IMR-90 (cell line): ENCODE measurements around the gene TNFRSF4.

ENCODE experiments used
- CEBPB ChIP-seq: IDR thresholded peaks from 2 replicates; pipeline ENCODE4 v1.6.1; 2012; ENCODE audit warnings: low read depth, low read length, improper control_type of control experiment
- CHD1 ChIP-seq: IDR thresholded peaks from 2 replicates; pipeline ENCODE4 v1.6.1; 2012; ENCODE audit warnings: low read depth, low read length, improper control_type of control experiment
- FOS ChIP-seq: fragments of 150-350 bp; IDR thresholded peaks from 2 replicates; pipeline ENCODE4 v1.6.1; 2016; ENCODE audit warnings: low read depth, low read length
- MAFK ChIP-seq: IDR thresholded peaks from 2 replicates; pipeline ENCODE4 v1.6.1; 2012; ENCODE audit warnings: low read depth, low read length, improper control_type of control experiment
- MAZ ChIP-seq: IDR thresholded peaks from 2 replicates; pipeline ENCODE4 v1.6.1; 2012; ENCODE audit warnings: low read depth, mild to moderate bottlenecking, low read length, improper control_type of control experiment, moderate library complexity, borderline replicate concordance
- MXI1 ChIP-seq: IDR thresholded peaks from 2 replicates; pipeline ENCODE4 v1.6.1; 2012; ENCODE audit warnings: low read depth, mild to moderate bottlenecking, low read length, moderate library complexity, borderline replicate concordance
- POLR2A ChIP-seq: IDR thresholded peaks from 2 replicates; pipeline ENCODE4 v1.6.1; 2012; ENCODE audit warnings: mild to moderate bottlenecking, low read depth, low read length
- RAD21 ChIP-seq: IDR thresholded peaks from 2 replicates; pipeline ENCODE4 v1.6.1; 2012; ENCODE audit warnings: low read length, improper control_type of control experiment
- RCOR1 ChIP-seq: IDR thresholded peaks from 2 replicates; pipeline ENCODE4 v1.6.1; 2012; ENCODE audit warnings: mild to moderate bottlenecking, low read length, improper control_type of control experiment; ENCODE audit not compliant: insufficient replicate concordance
- RFX5 ChIP-seq: IDR thresholded peaks from 2 replicates; pipeline ENCODE4 v1.8.0; 2012; ENCODE audit warnings: low read depth, mild to moderate bottlenecking, low read length, moderate library complexity
- SMC3 ChIP-seq: fragments of 150-350 bp; IDR thresholded peaks from 2 replicates; pipeline ENCODE4 v1.6.1; 2016; ENCODE audit warnings: low read depth, mild to moderate bottlenecking, antibody characterized with exemption, low read length, moderate library complexity
- TF ChIP-seq, protein P1 (sequence below): conservative IDR thresholded peaks from 2 replicates; pipeline ENCODE4 v1.5.1; 2012; ENCODE audit warnings: mild to moderate bottlenecking, low read depth, low read length, improper control_type of control experiment
- TF ChIP-seq, protein P2 (sequence below): fragments of 150-350 bp; IDR thresholded peaks from 2 replicates; pipeline ENCODE4 v1.6.1; 2016; ENCODE audit warnings: low read depth, mild to moderate bottlenecking, low read length, moderate library complexity, borderline replicate concordance

DNA sequence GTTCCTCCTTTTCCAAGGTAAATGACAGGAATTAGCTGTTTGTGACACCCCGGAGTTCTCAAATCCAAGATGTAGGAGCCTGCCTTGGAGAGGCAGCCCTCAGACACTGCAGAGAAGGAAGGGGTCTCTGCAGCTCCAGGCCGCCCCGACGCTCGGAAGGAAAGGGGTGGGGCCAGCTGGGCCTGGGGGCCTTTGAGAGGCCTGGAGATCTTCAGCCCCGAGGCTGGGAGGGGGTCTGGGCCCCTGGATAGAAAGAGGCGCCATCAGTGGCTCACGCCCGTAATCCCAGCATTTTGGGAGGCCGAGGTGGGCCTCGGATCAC, 6.4 kb downstream of the TNFRSF4 start:
- TF ChIP-seq, protein P1, sequence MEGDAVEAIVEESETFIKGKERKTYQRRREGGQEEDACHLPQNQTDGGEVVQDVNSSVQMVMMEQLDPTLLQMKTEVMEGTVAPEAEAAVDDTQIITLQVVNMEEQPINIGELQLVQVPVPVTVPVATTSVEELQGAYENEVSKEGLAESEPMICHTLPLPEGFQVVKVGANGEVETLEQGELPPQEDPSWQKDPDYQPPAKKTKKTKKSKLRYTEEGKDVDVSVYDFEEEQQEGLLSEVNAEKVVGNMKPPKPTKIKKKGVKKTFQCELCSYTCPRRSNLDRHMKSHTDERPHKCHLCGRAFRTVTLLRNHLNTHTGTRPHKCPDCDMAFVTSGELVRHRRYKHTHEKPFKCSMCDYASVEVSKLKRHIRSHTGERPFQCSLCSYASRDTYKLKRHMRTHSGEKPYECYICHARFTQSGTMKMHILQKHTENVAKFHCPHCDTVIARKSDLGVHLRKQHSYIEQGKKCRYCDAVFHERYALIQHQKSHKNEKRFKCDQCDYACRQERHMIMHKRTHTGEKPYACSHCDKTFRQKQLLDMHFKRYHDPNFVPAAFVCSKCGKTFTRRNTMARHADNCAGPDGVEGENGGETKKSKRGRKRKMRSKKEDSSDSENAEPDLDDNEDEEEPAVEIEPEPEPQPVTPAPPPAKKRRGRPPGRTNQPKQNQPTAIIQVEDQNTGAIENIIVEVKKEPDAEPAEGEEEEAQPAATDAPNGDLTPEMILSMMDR, result no peak
- TF ChIP-seq RAD21 (no peak), POLR2A (no peak), MAZ (no peak), RCOR1 (no peak), MAFK (no peak), MXI1 (no peak), SMC3 (no peak), RFX5 (no peak), FOS (no peak), CHD1 (no peak), CEBPB (no peak)
- TF ChIP-seq, protein P2, sequence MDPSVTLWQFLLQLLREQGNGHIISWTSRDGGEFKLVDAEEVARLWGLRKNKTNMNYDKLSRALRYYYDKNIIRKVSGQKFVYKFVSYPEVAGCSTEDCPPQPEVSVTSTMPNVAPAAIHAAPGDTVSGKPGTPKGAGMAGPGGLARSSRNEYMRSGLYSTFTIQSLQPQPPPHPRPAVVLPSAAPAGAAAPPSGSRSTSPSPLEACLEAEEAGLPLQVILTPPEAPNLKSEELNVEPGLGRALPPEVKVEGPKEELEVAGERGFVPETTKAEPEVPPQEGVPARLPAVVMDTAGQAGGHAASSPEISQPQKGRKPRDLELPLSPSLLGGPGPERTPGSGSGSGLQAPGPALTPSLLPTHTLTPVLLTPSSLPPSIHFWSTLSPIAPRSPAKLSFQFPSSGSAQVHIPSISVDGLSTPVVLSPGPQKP, result no peak
